ENCODE results near the gene SLX9.

DNA sequence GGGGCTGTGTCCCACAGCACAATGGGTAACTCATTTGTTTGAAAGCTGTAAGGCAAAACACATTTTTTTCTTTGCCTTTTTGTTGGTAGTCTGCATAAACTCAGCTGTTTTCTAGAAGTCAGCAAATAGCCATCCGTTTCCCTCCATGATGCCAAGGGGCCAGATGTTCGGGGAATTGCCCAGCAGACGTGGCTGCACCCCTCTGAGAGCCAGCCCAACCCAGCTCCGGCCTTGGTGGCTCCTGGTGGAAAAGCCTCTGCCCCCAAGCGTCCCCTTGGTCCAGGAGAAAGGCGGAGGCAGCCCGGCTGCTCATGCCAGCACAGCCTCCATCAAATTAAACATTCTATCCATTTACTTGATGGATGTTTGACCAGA is 76.2 kb downstream of the SLX9 start:
- no peak for TF ChIP-seq POLR2A (IDR thresholded peaks at IDR 0.05)
- TF ChIP-seq, protein P1, sequence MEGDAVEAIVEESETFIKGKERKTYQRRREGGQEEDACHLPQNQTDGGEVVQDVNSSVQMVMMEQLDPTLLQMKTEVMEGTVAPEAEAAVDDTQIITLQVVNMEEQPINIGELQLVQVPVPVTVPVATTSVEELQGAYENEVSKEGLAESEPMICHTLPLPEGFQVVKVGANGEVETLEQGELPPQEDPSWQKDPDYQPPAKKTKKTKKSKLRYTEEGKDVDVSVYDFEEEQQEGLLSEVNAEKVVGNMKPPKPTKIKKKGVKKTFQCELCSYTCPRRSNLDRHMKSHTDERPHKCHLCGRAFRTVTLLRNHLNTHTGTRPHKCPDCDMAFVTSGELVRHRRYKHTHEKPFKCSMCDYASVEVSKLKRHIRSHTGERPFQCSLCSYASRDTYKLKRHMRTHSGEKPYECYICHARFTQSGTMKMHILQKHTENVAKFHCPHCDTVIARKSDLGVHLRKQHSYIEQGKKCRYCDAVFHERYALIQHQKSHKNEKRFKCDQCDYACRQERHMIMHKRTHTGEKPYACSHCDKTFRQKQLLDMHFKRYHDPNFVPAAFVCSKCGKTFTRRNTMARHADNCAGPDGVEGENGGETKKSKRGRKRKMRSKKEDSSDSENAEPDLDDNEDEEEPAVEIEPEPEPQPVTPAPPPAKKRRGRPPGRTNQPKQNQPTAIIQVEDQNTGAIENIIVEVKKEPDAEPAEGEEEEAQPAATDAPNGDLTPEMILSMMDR (IDR thresholded peaks at IDR 0.05) = no peak
